Activated naive CD8-positive, alpha-beta T cell treated with anti-CD3 and anti-CD28 coated beads for 36 hours (primary cell): Measurements from ENCODE around the gene RNF207. TPM values are rescaled to one million over a fixed set of nuclear protein-coding genes. Genes with fewer than 3 reads are reported as not detected.

Source experiments
- DNase-seq: peaks from one replicate; pipeline ENCODE4 v3.0.0; 2021
- H3K27ac Mint-ChIP-seq: one replicate; pipeline ENCODE4 v1.8.0; 2022; ENCODE audit warnings: mild to moderate bottlenecking, moderate library complexity, mixed read lengths
- H3K27me3 Mint-ChIP-seq: one replicate; pipeline ENCODE4 v1.8.0; 2022; ENCODE audit warnings: mild to moderate bottlenecking, mixed read lengths
- H3K36me3 Mint-ChIP-seq: one replicate; pipeline ENCODE4 v1.8.0; 2021; ENCODE audit warnings: mild to moderate bottlenecking, mixed read lengths
- H3K4me1 Mint-ChIP-seq: one replicate; pipeline ENCODE4 v1.8.0; 2021; ENCODE audit warnings: mixed read lengths
- H3K4me3 Mint-ChIP-seq: one replicate; pipeline ENCODE4 v1.8.0; 2022; ENCODE audit warnings: mild to moderate bottlenecking, moderate library complexity, mixed read lengths
- H3K9me3 Mint-ChIP-seq: one replicate; pipeline ENCODE4 v1.8.0; 2022; ENCODE audit warnings: mixed read lengths
- total RNA-seq, 2 experiments: library from RNA; stranded (reverse); gene quantifications; one replicate each; pipeline ENCODE4 v1.2.3, GENCODE V29; 2021

Gene RNF207, protein sequence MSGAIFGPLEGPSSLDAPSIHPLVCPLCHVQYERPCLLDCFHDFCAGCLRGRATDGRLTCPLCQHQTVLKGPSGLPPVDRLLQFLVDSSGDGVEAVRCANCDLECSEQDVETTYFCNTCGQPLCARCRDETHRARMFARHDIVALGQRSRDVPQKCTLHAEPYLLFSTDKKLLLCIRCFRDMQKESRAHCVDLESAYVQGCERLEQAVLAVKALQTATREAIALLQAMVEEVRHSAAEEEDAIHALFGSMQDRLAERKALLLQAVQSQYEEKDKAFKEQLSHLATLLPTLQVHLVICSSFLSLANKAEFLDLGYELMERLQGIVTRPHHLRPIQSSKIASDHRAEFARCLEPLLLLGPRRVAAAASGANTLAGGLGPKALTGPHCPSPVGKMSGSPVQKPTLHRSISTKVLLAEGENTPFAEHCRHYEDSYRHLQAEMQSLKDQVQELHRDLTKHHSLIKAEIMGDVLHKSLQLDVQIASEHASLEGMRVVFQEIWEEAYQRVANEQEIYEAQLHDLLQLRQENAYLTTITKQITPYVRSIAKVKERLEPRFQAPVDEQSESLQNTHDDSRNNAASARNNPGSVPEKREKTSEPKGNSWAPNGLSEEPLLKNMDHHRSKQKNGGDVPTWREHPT
- 1 to 10 TPM; 5.0 to 6.2 TPM for total RNA-seq

DNA sequence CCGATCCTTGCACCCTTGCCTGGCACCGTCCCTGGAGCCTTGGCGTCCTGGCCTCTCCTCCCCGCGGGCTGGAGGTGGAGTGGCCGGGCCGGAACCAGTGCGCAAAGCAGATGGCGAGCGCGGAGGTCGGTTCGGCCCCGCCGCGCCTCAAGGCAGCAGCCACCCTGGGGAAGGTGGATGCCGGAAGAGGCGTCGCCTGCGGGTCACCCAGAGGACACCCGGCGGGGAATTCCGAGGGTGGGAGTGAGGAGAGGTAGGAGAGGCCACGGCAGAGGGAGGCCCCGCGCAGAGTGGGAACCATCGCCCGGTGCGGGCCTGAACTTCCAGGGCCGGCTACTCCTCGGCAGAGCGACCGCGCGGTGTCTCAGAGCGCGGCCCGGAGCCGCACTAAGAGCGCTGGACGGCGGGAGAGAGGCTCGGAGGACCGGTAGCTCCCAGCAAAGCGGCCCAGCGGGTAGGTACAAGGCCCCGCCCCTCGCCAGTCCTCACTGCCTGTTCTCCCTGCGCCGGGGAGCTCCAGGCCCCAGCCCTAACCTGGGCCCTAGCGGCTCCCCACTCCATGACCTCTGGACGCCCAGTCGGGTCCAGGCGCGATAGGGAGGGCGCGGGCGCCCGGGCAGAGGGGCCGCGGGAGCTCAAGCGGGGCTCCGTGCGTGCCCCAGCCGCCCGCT is at the start of gene RNF207:
Gene RNF207, plus strand, starts transcription at position 271 of the 671 bp plus-strand sequence. CDS start 417 bp downstream, outside the sequence.
- Mint-ChIP-seq H3K27ac (no peak within 1 kb of the TSS), H3K4me1 (peaks cover 7% of the 10 kb centered on the region), H3K9me3 (no peaks in the 10 kb centered on the region), H3K4me3 (peak within 1 kb of the TSS; percentile 69), H3K27me3 (peaks cover 37% of the 10 kb centered on the region), H3K36me3 (no peaks in the 10 kb centered on the region)
- peak; percentile 74 for DNase-seq

DNA sequence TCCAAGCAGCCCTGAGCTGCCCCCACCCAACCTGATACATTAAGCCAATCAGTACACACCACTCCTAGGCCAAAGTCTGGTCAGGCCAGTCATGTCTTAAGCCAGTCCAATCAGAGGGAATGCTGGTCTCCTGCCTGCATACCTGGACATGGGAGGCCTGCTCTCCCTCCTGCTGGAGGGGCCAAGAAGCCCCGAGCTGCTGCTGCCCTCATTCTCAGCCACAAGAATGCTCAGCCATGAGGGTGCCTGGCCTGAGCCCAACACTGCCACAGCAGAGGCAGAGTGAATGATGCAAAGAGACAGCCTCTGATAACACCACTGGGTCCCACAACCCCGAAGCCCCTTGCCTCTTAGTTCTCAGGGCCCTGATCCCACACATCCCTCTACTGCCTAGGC is 48.8 kb upstream of the RNF207 start:
- peaks cover 14% of the 10 kb centered on the region for H3K27me3 Mint-ChIP-seq

DNA sequence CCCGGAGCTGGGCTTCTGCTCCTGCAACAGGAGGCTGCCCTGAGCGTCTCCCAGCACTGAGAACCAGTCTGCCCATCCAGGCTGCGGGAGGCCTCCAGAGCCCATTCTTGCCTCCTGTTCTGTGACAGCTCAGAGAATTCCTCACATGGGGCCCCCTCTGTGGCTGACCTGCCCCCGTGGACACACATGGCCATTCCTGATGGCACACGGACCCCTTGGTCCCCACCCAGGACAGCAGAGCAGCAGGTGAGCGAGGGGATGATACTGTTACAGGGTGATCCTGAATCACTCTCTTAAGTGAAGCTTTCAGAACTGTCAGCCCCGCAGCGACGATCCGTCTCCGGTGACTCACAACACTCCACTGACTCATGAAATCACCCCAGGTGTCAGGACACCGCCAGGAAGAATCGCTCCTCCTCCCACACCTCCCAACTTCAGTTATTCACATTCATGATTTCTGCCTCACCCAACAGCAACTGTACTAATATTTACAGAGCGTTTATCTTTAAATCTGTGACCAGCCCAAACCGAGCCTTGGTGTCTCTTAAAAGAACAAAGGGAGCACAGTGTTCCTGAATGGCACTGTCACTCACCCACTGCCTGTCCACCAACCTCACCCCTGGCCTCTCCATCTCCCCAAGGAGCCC is 48.3 kb upstream of the RNF207 start:
- peaks cover 7% of the 10 kb centered on the region for H3K4me1 Mint-ChIP-seq
- H3K9me3 Mint-ChIP-seq = no peaks in the 10 kb centered on the region
- H3K27me3 Mint-ChIP-seq = peaks cover 14% of the 10 kb centered on the region
- H3K27ac Mint-ChIP-seq = no peak overlapping the region
- H3K36me3 Mint-ChIP-seq = peaks cover 1% of the 10 kb centered on the region
- H3K4me3 Mint-ChIP-seq = no peak overlapping the region
- DNase-seq = no peak

More for the DNA sequence above, 48.8 kb upstream of the RNF207 start:
- Mint-ChIP-seq H3K27ac (no peak overlapping the region), H3K36me3 (peaks cover 1% of the 10 kb centered on the region), H3K9me3 (no peaks in the 10 kb centered on the region), H3K4me3 (no peak overlapping the region), H3K4me1 (peaks cover 10% of the 10 kb centered on the region)
- DNase-seq = no peak

DNA sequence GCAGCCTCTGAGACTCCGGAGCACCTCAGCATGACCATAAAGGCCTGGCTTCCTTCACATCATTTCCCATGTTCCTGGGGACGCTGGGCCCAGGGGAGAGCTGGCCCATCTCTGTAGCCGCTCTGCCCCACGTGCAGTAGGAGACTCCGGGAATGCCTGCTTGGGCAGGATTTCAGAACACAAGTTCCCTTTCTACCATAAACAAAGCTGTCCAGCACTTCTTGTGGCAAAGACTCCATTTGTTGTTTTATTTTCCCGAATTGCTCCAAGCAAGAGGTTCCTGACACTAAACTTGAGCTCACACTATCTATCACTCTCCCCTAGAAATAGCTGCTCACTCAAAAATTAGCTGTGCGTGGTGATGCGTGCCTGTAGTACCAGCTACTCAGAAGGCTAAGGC is 47.7 kb upstream of the RNF207 start:
- Mint-ChIP-seq H3K36me3 (peaks cover 1% of the 10 kb centered on the region), H3K27ac (no peak overlapping the region), H3K9me3 (no peaks in the 10 kb centered on the region), H3K27me3 (peaks cover 14% of the 10 kb centered on the region), H3K4me1 (peaks cover 7% of the 10 kb centered on the region), H3K4me3 (no peak overlapping the region)
- DNase-seq = no peak

DNA sequence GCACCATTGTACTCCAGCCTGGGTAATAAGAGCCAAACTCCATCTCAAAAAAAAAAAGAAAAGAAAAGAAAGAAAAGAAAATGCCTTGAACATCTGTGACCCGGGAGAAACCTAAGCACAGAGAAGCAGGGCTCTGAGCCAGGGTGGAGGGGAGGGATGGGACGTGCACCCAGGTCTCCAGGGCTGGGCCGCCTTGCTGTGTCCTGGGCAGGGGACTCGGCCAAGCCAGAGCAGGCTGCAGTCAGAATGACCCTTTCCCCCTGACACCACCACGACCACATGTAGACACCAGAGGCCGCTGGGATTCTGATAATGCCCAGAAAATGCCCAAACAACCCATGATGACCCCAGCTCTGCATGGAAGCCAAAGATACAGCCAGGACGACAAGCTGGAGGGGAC is 43.6 kb upstream of the RNF207 start:
- H3K27ac Mint-ChIP-seq = no peak overlapping the region
- H3K9me3 Mint-ChIP-seq = no peaks in the 10 kb centered on the region

DNA sequence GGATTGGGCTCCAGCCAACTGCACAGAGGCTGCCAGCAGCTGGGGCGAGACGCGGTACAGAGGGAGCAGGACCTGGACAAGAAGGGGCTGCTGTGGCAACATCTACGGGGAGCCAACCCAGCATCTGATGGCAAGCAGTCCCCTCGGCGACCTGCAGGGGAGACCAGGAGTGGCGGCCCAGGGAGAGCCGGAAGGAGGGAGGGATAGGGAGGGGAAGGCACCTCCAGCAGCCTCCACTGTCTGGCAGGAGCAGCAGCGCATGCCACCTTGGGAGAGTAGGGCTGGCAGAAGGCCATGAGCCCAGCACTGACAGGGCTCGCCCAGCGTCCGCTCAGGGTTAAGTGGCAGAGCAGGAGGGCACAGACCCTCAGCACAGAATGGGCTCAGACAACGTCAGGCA is 43.1 kb upstream of the RNF207 start:
- no peak overlapping the region for H3K4me3 Mint-ChIP-seq
- peaks cover 1% of the 10 kb centered on the region for H3K36me3 Mint-ChIP-seq
- no peaks in the 10 kb centered on the region for H3K9me3 Mint-ChIP-seq
- peaks cover 14% of the 10 kb centered on the region for H3K27me3 Mint-ChIP-seq
- DNase-seq = no peak
- peaks cover 1% of the 10 kb centered on the region for H3K4me1 Mint-ChIP-seq
- no peak overlapping the region for H3K27ac Mint-ChIP-seq

More for the DNA sequence above, 43.6 kb upstream of the RNF207 start:
- Mint-ChIP-seq H3K4me1 (peaks cover 5% of the 10 kb centered on the region), H3K4me3 (no peak overlapping the region), H3K36me3 (peaks cover 1% of the 10 kb centered on the region), H3K27me3 (peaks cover 14% of the 10 kb centered on the region)
- no peak for DNase-seq

DNA sequence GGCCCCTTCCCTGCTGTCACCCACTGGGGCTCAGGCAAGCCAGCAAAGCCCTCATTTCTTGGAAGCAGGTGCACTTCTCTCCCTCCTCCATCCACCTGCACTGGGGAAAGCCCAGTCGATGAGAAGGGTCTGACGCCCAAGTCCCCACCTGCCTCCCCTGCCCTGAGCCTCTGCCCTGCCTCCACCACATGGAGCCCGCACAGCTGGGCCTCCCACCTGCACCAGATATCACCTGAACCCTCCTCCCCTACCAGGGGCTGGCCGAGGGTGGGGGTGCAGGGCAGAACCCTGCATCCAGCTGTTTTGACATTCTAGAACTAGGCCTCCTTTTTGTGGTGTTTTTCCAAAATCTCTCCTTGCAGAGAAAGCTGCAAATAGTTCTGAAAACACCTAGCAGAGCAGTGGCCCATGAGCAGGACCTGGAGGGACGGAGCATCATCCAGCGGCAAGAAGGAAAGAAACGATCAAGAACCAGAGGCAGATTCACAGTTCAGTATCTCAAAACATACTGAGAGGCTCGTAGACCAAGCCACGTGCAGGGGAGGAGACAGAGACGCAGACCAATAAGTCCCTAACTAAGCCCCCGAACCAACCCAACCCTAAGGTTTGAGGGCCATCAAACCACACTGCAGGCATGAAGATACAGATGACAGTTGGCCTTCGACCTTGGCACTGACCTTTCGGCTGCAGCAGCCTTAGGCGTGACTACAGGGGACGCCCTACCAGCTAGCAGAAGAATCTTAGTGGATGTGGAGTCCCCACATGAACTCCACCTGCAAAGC is 42.5 kb upstream of the RNF207 start:
- Mint-ChIP-seq H3K4me1 (no peaks in the 10 kb centered on the region), H3K27me3 (peaks cover 15% of the 10 kb centered on the region), H3K36me3 (peaks cover 1% of the 10 kb centered on the region), H3K27ac (no peak overlapping the region), H3K9me3 (no peaks in the 10 kb centered on the region), H3K4me3 (no peak overlapping the region)
- no peak for DNase-seq

DNA sequence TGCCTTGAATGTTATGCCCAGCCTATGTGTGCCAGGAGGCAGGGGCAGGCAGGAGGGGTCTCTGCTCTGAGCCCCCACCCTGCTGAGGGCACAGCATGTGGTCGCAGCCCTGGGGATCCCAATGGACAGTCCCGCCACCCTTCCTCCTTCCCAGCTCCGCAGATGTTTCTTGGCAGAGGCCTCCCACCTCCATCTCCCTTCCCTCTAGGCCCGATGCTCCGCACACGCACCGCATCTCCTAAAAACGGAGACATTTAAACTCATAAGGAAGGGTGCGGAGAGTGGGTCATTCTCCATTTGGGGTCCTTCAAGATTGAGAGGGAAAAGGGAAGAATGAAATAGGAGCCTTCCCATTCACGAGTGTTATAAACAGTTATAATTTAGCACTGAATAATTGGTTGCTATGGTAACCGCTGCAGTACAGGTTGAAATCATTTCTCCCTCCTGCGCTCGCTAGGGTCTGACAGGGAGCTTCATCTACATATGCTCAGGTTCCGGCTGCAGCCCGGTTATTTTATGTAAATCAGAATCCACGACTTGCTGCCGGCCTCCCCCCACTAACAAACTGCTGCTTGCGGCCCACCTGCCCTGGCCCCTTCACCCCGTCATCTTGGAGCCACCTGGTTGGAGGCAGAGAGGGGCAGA is 41.8 kb upstream of the RNF207 start:
- H3K27me3 Mint-ChIP-seq = peaks cover 20% of the 10 kb centered on the region
- no peaks in the 10 kb centered on the region for H3K9me3 Mint-ChIP-seq
- H3K4me1 Mint-ChIP-seq = no peaks in the 10 kb centered on the region
- peaks cover 1% of the 10 kb centered on the region for H3K36me3 Mint-ChIP-seq
- no peak overlapping the region for H3K4me3 Mint-ChIP-seq
- no peak for DNase-seq
- H3K27ac Mint-ChIP-seq = no peak overlapping the region

DNA sequence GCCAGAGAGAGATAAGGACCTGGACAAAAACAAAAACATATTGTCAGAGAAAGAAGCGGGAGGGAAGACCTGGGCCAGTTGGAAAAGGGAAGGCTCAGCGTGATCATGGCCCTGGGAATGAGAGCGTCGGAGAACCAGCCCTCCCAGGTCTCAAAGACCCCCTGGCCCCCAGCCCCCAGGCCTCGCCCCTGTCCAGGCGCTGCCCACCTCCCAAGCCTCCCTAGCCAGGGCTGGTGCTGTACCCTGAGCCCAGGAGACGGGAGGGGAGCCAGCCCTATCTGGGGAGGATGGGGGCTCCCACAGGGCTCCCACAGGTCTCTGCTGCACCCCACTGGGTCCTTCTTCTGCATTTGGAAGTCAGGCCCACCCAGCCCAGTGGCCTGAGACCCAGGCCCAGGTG is 40.9 kb upstream of the RNF207 start:
- Mint-ChIP-seq H3K4me1 (no peaks in the 10 kb centered on the region), H3K4me3 (no peak overlapping the region), H3K9me3 (no peaks in the 10 kb centered on the region), H3K36me3 (peaks cover 1% of the 10 kb centered on the region), H3K27ac (no peak overlapping the region), H3K27me3 (peaks cover 15% of the 10 kb centered on the region)
- no peak for DNase-seq

DNA sequence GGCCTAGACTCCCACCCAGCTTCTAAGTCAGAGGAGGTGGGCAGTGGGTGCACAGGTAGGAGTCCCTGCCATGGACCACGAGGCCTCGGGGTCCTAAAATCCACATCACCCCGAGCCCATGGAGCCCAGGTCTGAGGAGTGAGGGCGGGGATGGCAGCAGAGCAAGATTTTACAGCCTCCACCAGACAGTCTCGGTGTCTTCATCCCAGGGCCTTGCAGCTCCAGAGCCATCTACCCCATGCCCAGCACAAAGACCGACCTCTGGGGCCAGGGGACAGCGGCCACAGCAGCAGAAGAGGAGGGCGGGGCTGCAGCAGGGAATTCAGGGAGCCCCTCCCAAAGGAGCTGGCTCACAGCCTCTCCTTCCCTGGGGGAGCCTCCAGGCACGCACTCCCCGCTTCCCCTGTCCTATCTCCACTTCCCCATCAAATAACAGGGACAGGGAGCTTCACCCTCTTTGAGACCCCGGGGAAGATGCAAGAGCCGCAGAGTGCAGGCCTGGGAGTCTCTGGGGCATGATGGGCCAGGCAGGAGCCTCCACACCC is 40.4 kb upstream of the RNF207 start:
- Mint-ChIP-seq H3K4me1 (no peaks in the 10 kb centered on the region), H3K27me3 (peaks cover 15% of the 10 kb centered on the region), H3K27ac (no peak overlapping the region), H3K36me3 (peaks cover 1% of the 10 kb centered on the region), H3K4me3 (no peak overlapping the region), H3K9me3 (no peaks in the 10 kb centered on the region)
- DNase-seq = no peak

DNA sequence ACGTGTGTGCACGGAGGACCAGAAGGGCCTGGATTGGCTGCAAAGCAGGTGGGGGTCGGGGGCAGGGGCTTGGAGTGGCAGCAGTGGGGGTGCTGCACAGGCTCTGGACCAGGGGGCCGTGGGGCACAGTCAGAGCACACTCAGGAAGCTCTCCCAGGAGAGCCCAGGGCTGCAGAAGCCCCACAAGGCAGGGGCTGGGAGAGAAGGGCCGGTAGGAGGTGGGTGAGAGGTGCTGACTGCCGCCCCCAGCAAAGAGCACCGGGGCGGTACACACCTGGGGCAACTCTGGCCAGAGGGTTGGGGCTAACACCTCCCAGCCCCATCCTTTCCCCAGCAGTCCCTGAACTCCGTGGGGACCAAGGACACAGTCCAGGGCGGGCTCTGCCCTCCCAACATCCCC is 39.7 kb upstream of the RNF207 start:
- Mint-ChIP-seq H3K9me3 (no peaks in the 10 kb centered on the region), H3K4me1 (no peaks in the 10 kb centered on the region), H3K36me3 (no peaks in the 10 kb centered on the region), H3K27me3 (peaks cover 10% of the 10 kb centered on the region), H3K4me3 (no peak overlapping the region), H3K27ac (no peak overlapping the region)
- DNase-seq = no peak

DNA sequence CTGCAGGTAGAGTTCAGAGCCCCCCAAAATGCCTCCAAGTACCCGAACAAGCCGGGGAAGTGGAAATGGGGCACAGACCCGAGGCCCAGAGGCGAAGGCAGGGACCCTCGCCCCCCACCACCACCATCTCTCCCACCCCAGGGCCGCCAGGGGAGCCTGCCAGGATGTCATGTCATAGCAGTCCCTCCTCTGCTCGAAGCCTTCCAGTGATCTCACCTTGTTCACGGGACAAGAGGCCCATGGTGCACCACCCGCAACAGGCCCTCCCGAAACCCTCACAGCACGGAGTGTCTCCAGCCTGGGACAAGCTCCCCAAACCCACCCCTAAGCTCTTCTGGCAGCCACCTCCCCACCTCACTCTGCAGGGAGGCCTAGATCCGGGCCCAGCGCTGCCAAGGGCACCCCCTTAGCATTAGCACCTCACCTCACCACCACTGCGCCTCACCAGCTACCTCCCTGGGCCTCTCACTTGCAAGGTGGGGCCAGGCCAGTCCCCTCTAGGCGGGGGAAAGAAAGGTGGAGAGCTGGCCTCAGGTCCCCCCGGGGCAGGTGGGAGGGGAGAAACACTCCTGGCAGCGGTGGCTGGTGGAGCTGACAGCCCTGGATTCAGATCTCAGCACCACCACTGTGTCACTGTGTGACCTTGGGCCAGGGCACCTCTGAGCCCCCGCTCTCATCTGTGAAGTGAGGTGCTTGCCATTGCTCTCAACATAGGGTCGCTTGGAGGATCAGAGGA is 39.1 kb upstream of the RNF207 start:
- no peaks in the 10 kb centered on the region for H3K9me3 Mint-ChIP-seq
- H3K4me3 Mint-ChIP-seq = no peak overlapping the region
- peaks cover 10% of the 10 kb centered on the region for H3K27me3 Mint-ChIP-seq
- no peak for DNase-seq
- H3K36me3 Mint-ChIP-seq = no peaks in the 10 kb centered on the region
- no peaks in the 10 kb centered on the region for H3K4me1 Mint-ChIP-seq
- H3K27ac Mint-ChIP-seq = no peak overlapping the region
